Measurements from ENCODE around the gene ARPC5.

ARPC5 gene

GRCh38 chr1:183653876-183654451 is 18.4 kb upstream of the ARPC5 start:
- DNase-seq (ENCODE audit: low read depth), result no peak
- H3K4me3 ChIP-seq (ENCODE audit: low read length), result no peak overlapping the region
- TF ChIP-seq CTCF (conservative IDR thresholded peaks at IDR 0.05; ENCODE audit: low read depth, low read length), result no peak

GRCh38 chr1:183653462-183653794 is 17.8 kb upstream of the ARPC5 start:
- no peak for DNase-seq (ENCODE audit: low read depth)
- no peak overlapping the region for H3K4me3 ChIP-seq (ENCODE audit: low read length)
- TF ChIP-seq CTCF (conservative IDR thresholded peaks at IDR 0.05; ENCODE audit: low read depth, low read length), result no peak

- H3K4me3 ChIP-seq (ENCODE audit: low read length), result no peak within 1 kb of the TSS
- DNase-seq (ENCODE audit: low read depth), result no peak
- no peak for TF ChIP-seq CTCF (conservative IDR thresholded peaks at IDR 0.05; ENCODE audit: low read depth, low read length)
Observed at GRCh38 chr1:183652547-183653461, 17.2 kb upstream of the ARPC5 start, which contains the start of gene APOBEC4. Gene APOBEC4 (minus strand): TSS chr1:183653316. CDS start chr1:183648781, 4,535 bp downstream.

- no peak for TF ChIP-seq CTCF (conservative IDR thresholded peaks at IDR 0.05; ENCODE audit: low read depth, low read length)
- no peak for DNase-seq (ENCODE audit: low read depth)
- no peak overlapping the region for H3K4me3 ChIP-seq (ENCODE audit: low read length)
Observed at GRCh38 chr1:183652107-183652506, 16.5 kb upstream of the ARPC5 start.

- no peak for DNase-seq (ENCODE audit: low read depth)
- no peak for TF ChIP-seq CTCF (conservative IDR thresholded peaks at IDR 0.05; ENCODE audit: low read depth, low read length)
- no peak overlapping the region for H3K4me3 ChIP-seq (ENCODE audit: low read length)
Observed at GRCh38 chr1:183651612-183652011, 16.0 kb upstream of the ARPC5 start.

- TF ChIP-seq CTCF (conservative IDR thresholded peaks at IDR 0.05; ENCODE audit: low read depth, low read length), result no peak
- H3K4me3 ChIP-seq (ENCODE audit: low read length), result no peak overlapping the region
- no peak for DNase-seq (ENCODE audit: low read depth)
Observed at GRCh38 chr1:183648042-183648441, 12.5 kb upstream of the ARPC5 start.

GRCh38 chr1:183646776-183647175 is 11.2 kb upstream of the ARPC5 start:
- no peak overlapping the region for H3K4me3 ChIP-seq (ENCODE audit: low read length)
- TF ChIP-seq CTCF (conservative IDR thresholded peaks at IDR 0.05; ENCODE audit: low read depth, low read length), result no peak
- no peak for DNase-seq (ENCODE audit: low read depth)
